DND-41 (cell line): Measurements from ENCODE around the gene RASA2.

Experiments
- CTCF ChIP-seq: IDR thresholded peaks from 2 replicates; pipeline ENCODE4 v1.5.1; 2012; ENCODE audit warnings: borderline replicate concordance, low read length, moderate library complexity, mild to moderate bottlenecking; ENCODE audit not compliant: poor library complexity, severe bottlenecking; ENCODE audit errors: extremely low read depth
- EZH2 ChIP-seq: IDR thresholded peaks from 3 replicates; pipeline ENCODE4 v1.6.1; 2012; ENCODE audit warnings: borderline replicate concordance, low read depth, mild to moderate bottlenecking, moderate library complexity, low read length, inconsistent platforms; ENCODE audit not compliant: severe bottlenecking

DNA sequence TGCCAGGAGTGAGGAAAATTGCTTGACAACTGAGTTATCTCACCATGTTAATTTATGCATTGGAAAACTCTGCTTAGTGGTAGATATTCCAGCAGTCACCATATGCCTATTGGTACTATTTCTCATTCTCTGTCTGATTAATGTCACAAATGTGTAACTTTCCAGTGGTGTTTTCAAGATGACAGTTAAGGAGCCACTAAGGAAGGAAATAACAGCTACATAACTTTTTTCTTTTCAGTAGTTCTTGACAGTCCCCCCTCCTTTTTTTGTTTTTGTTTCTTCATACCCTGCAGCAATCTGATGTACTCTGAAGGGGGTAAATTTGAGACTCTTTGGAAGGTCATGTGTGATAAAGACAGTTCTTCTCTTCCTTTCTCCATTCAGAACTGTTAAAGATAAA lies 13.1 kb downstream of the RASA2 start:
- TF ChIP-seq CTCF, result no peak
- TF ChIP-seq EZH2, result no peak
